Vein endothelial cell (primary cell): ENCODE results near the gene SDR39U1. TPM values are rescaled to one million over a fixed set of nuclear protein-coding genes. Genes with fewer than 3 reads are reported as not detected.

Source experiments
- total RNA-seq: library from RNA; depleted of rRNA; stranded (reverse); fragments of >200 nt; gene quantifications from 2 replicates; pipeline ENCODE4 v1.2.3, GENCODE V29; 2012

SDR39U1 gene, protein sequence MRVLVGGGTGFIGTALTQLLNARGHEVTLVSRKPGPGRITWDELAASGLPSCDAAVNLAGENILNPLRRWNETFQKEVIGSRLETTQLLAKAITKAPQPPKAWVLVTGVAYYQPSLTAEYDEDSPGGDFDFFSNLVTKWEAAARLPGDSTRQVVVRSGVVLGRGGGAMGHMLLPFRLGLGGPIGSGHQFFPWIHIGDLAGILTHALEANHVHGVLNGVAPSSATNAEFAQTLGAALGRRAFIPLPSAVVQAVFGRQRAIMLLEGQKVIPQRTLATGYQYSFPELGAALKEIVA
- total RNA-seq: 15.0 and 15.8 TPM in 2 replicates

DNA sequence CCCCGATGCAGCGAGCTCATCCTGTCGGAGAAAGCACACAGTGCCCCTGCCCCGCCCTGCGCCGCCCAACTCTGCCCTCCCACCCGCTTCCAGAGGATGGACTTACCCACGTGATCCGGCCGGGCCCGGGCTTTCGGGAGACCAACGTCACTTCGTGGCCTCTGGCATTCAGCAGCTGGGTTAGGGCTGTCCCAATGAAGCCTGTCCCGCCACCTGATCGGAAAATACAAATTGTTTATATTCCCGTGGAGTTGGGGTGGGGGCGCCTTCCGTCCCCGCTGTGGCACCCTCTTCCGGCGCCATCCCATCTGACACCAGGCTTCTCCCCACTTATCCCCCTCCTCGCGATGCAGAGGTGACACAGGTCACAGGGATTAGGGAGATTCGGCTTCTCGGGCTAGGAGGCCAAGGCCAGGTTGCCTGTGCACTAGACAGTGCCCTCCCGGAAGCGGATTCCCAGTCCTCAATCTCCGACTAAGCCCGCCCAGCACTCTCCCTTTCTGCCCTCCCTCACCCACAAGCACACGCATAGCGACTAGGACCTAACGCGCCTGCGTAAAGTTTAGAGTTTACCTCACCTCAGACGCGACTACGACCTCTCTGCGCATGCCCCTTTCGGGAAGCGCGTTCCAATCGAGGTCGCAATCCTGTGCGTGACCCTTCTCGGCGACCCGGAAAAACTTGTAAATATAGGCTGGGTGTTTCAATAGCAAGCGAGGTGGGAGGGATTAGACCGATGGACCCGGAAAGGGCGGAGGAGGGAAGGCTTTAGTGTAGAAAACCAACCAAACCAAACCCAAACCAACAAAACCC, at the start of gene SDR39U1:
TSS of gene SDR39U1 (minus strand) at position 537 of the 813 bp plus-strand sequence. CDS start at position 530, 7 bp downstream.

DNA sequence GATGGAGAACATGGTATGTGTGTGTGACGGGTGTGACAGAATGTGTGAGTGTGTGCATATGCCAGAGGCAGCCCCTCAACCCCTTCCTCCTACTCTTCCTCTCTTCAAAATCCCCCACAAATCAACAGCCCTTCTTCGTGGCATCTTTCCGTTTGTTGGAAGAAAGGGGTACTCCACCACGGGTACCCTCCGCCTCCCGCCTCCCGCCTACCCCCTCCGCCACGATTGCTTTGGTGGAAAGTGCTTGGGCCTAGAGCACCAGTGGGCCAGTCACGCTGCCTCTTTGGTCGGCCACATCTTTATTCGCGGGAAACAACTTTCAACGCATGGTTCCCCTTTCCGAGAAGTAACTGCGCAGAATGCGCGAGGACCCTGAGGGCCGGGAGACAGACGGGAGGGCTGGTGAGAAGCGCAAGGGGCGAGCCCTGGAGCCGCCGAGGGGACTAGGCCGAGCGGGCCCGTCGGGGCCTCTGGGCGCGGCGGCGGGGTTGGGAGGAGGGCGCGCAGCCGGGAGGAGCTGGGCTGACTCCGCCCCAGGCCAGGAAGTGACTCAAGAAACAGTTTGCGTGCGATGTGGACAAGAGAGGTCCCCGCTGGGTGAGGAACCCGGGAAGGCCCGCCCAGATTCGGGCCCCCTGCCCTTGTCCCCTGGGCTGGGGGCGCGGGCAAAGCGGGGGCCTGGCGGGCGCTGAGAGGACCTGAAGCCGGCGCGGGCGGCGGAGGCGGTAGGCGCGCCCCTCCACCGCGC, 13.0 kb downstream of the SDR39U1 start, which contains the start of the genes CBLN3 and KHNYN:
TSS of gene CBLN3 (minus strand) at position 274 of the 748 bp plus-strand sequence. CDS start 614 bp downstream, outside the sequence.
TSS of gene KHNYN (plus strand) at position 560 of the 748 bp plus-strand sequence. CDS start 777 bp downstream, outside the sequence.

DNA sequence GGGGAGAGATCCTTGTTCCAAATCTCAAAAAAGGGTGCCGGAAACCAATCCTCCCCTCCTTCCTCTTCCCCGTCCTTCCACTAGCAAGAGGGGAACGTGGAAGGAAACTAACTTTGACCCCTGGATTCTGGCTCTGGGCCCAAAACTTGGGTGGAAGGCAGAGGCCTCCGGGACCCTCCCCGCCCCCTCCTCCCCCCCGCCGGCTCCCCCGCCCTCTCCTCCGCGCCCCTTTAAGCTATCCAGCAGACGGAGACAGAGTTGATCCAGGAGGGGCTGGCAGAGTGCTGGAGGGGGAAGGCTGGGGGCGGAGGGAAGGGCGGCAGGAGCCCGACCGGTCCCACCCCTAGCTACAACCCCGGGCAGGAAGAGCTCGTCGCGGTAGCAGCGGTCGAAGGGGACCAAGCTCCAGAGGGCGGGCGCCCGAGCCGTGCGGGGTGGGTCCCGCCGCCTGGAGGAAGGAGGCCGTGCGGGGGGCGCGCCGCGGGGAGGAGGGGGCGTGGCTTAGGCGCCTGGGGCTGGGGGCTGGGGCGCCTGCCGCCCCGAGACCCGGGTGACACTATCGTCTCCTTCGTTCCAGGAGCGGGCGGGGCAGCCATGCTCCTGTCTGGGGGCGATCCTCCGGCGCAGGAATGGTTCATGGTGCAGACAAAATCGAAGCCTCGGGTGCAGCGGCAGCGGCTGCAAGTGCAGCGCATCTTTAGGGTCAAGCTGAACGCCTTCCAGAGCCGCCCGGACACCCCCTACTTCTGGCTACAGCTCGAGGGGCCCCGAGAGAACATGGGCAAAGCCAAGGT, 43.7 kb downstream of the SDR39U1 start, which contains the start of gene NYNRIN:
TSS of gene NYNRIN (plus strand) at position 351 of the 794 bp plus-strand sequence. CDS start at position 595, 244 bp downstream.

Other genes starting within 250 kb of the SDR39U1 start
- gene TM9SF1, start 247.3 kb downstream of the SDR39U1 start, total RNA-seq: 53.6 and 62.3 TPM in 2 replicates
- gene TSSK4, start 237.1 kb downstream of the SDR39U1 start, total RNA-seq: 0.10 TPM in 1 of 2 replicates, not detected in the other
- gene CHMP4A, start 229.3 kb downstream of the SDR39U1 start, total RNA-seq: 25.6 and 33.3 TPM in 2 replicates
- gene MDP1, start 226.7 kb downstream of the SDR39U1 start, total RNA-seq: 9.1 TPM in 2 replicates
- gene NEDD8, start 210.4 kb downstream of the SDR39U1 start, total RNA-seq: 128 and 131 TPM in 2 replicates
- 67.4 and 69.9 TPM in 2 replicates for gene GMPR2, start 209.8 kb downstream of the SDR39U1 start, total RNA-seq
- 55.5 and 59.4 TPM in 2 replicates for gene TINF2, start 200.2 kb downstream of the SDR39U1 start, total RNA-seq
- gene TGM1, start 179.6 kb downstream of the SDR39U1 start, total RNA-seq: 0.98 and 1.8 TPM in 2 replicates
- gene RABGGTA, start 171.2 kb downstream of the SDR39U1 start, total RNA-seq: 35.1 and 45.1 TPM in 2 replicates
- 12.4 and 21.6 TPM in 2 replicates for gene DHRS1, start 143.0 kb downstream of the SDR39U1 start, total RNA-seq
- gene NOP9, start 142.9 kb downstream of the SDR39U1 start, total RNA-seq: 32.3 and 34.9 TPM in 2 replicates
- gene CIDEB, start 134.8 kb downstream of the SDR39U1 start, total RNA-seq: 1.6 and 3.0 TPM in 2 replicates
- gene LTB4R2, start 132.6 kb downstream of the SDR39U1 start, total RNA-seq: 6.5 and 10.6 TPM in 2 replicates
- 2.9 and 3.2 TPM in 2 replicates for gene LTB4R, start 131.3 kb downstream of the SDR39U1 start, total RNA-seq
- 55.1 and 90.2 TPM in 2 replicates for gene ADCY4, start 107.7 kb downstream of the SDR39U1 start, total RNA-seq
- gene RIPK3, start 102.8 kb downstream of the SDR39U1 start, total RNA-seq: 4.2 and 4.9 TPM in 2 replicates
- 11.4 and 20.0 TPM in 2 replicates for gene NFATC4, start 74.6 kb downstream of the SDR39U1 start, total RNA-seq
- 14.6 and 28.7 TPM in 2 replicates for gene NYNRIN, start 43.8 kb downstream of the SDR39U1 start, total RNA-seq
- gene CBLN3, start 13.1 kb downstream of the SDR39U1 start, total RNA-seq: 1.2 and 1.3 TPM in 2 replicates
- 46.6 and 61.7 TPM in 2 replicates for gene KHNYN, start 12.8 kb downstream of the SDR39U1 start, total RNA-seq
- gene CMA1, start 65.5 kb upstream of the SDR39U1 start, total RNA-seq: not detected in 2 replicates
- gene CTSG, start 133.5 kb upstream of the SDR39U1 start, total RNA-seq: not detected in 2 replicates
- gene GZMH, start 166.9 kb upstream of the SDR39U1 start, total RNA-seq: not detected in 2 replicates
- not detected in 2 replicates for gene GZMB, start 191.4 kb upstream of the SDR39U1 start, total RNA-seq